ENCODE results near the gene FAN1. TPM values are rescaled to one million over a fixed set of nuclear protein-coding genes. Genes with fewer than 3 reads are reported as not detected.

Gene FAN1
- total RNA-seq, 1 experiment from 2014 or later = 10.2 TPM

GRCh38 chr15:30870681-30871080, 33.0 kb upstream of the FAN1 start:
- TF ChIP-seq, protein P1, sequence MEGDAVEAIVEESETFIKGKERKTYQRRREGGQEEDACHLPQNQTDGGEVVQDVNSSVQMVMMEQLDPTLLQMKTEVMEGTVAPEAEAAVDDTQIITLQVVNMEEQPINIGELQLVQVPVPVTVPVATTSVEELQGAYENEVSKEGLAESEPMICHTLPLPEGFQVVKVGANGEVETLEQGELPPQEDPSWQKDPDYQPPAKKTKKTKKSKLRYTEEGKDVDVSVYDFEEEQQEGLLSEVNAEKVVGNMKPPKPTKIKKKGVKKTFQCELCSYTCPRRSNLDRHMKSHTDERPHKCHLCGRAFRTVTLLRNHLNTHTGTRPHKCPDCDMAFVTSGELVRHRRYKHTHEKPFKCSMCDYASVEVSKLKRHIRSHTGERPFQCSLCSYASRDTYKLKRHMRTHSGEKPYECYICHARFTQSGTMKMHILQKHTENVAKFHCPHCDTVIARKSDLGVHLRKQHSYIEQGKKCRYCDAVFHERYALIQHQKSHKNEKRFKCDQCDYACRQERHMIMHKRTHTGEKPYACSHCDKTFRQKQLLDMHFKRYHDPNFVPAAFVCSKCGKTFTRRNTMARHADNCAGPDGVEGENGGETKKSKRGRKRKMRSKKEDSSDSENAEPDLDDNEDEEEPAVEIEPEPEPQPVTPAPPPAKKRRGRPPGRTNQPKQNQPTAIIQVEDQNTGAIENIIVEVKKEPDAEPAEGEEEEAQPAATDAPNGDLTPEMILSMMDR (conservative IDR thresholded peaks at IDR 0.05) = no peak
- TF ChIP-seq EZH2 (IDR thresholded peaks at IDR 0.05; ENCODE audit: low read depth) = no peak
- Histone ChIP-seq H3K4me1 (replicated peaks; ENCODE audit: insufficient read depth) (no peaks in the 10 kb centered on the region), H3K4me2 (no peak overlapping the region), H3K9me3 (ENCODE audit: insufficient read depth, low read depth) (no peaks in the 10 kb centered on the region), H2AFZ (no peak overlapping the region), H3K36me3 (ENCODE audit: low read depth) (no peaks in the 10 kb centered on the region), H3K4me3 (no peak overlapping the region), H3K27ac (no peak overlapping the region), H3K27me3 (ENCODE audit: insufficient read depth, low read depth) (peaks cover 18% of the 10 kb centered on the region), H3F3A (ENCODE audit: insufficient read depth, low read depth) (no peaks in the 10 kb centered on the region), H4K20me1 (ENCODE audit: insufficient read depth) (no peaks in the 10 kb centered on the region), H3K9me2 (ENCODE audit: insufficient read depth) (no peaks in the 10 kb centered on the region), H3K79me2 (ENCODE audit: low read depth) (no peaks in the 10 kb centered on the region)
- DNase-seq = no peak
- intact Hi-C loops (cut with micrococcal nuclease; ENCODE audit: unreplicated experiment) = no loop called here
- ChIA-PET POLR2A (ENCODE audit: unreplicated experiment) (no interaction called here), CTCF (no interaction called here)
- BruUV-seq (replicated peaks) = no TSS peak

GRCh38 chr15:30872341-30872748, 31.4 kb upstream of the FAN1 start:
- ChIA-PET POLR2A (ENCODE audit: unreplicated experiment) (no interaction called here), CTCF (no interaction called here)
- intact Hi-C loops (cut with micrococcal nuclease; ENCODE audit: unreplicated experiment) = no loop called here
- H2AFZ ChIP-seq = no peak overlapping the region
- H3K4me2 ChIP-seq = no peak overlapping the region
- no peaks in the 10 kb centered on the region for H3K36me3 ChIP-seq (ENCODE audit: low read depth)
- H3K4me3 ChIP-seq = no peak overlapping the region
- no TSS peak for BruUV-seq (replicated peaks)
- no peaks in the 10 kb centered on the region for H3F3A ChIP-seq (ENCODE audit: insufficient read depth, low read depth)
- peaks cover 18% of the 10 kb centered on the region for H3K27me3 ChIP-seq (ENCODE audit: insufficient read depth, low read depth)
- no peaks in the 10 kb centered on the region for H4K20me1 ChIP-seq (ENCODE audit: insufficient read depth)
- no peak for TF ChIP-seq EZH2 (IDR thresholded peaks at IDR 0.05; ENCODE audit: low read depth)
- TF ChIP-seq, protein P1 (conservative IDR thresholded peaks at IDR 0.05) = no peak
- H3K9me3 ChIP-seq (ENCODE audit: insufficient read depth, low read depth) = no peaks in the 10 kb centered on the region
- H3K9me2 ChIP-seq (ENCODE audit: insufficient read depth) = no peaks in the 10 kb centered on the region
- H3K27ac ChIP-seq = no peak overlapping the region
- DNase-seq = no peak
- no peaks in the 10 kb centered on the region for H3K79me2 ChIP-seq (ENCODE audit: low read depth)
- H3K4me1 ChIP-seq (replicated peaks; ENCODE audit: insufficient read depth) = no peaks in the 10 kb centered on the region

DNA sequence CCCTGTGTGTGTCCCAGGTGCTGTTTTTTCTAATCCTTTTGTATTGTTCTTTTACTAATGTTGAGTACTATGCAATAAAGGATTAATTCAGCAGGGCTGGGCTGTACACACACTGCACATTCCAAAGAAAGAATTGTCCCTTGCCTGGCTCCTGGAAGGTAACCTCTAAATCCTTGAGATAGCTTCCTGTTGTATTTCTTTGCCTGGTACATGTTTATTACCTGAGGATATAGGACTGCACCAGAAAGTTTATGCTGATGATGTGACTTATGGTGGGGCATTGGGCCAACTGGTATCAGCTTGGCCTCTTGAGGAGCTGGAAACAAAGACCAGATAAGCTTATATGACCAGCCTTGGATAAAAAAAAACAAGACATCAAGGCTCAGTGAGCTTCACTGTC, 26.6 kb upstream of the FAN1 start:
- Histone ChIP-seq H3K36me3 (ENCODE audit: low read depth) (no peaks in the 10 kb centered on the region), H3K27me3 (ENCODE audit: insufficient read depth, low read depth) (no peaks in the 10 kb centered on the region), H2AFZ (no peak overlapping the region), H3K4me3 (no peak overlapping the region), H3K4me2 (no peak overlapping the region), H4K20me1 (ENCODE audit: insufficient read depth) (no peaks in the 10 kb centered on the region), H3K79me2 (ENCODE audit: low read depth) (no peaks in the 10 kb centered on the region), H3K27ac (no peak overlapping the region), H3K9me3 (ENCODE audit: insufficient read depth, low read depth) (no peaks in the 10 kb centered on the region), H3K4me1 (replicated peaks; ENCODE audit: insufficient read depth) (no peaks in the 10 kb centered on the region), H3F3A (ENCODE audit: insufficient read depth, low read depth) (no peaks in the 10 kb centered on the region), H3K9me2 (ENCODE audit: insufficient read depth) (no peaks in the 10 kb centered on the region)
- intact Hi-C loops (cut with micrococcal nuclease; ENCODE audit: unreplicated experiment) = no loop called here
- no peak for DNase-seq
- BruUV-seq (replicated peaks) = no TSS peak
- POLR2A ChIA-PET (ENCODE audit: unreplicated experiment) = interaction anchor here (0.5 kb wide), 1 partner anchor 100 kb away, joined by 5 read pairs; no protein-coding TSS in a partner anchor
- TF ChIP-seq EZH2 (IDR thresholded peaks at IDR 0.05; ENCODE audit: low read depth) = no peak
- TF ChIP-seq, protein P1 (conservative IDR thresholded peaks at IDR 0.05) = no peak
- CTCF ChIA-PET = no interaction called here

Data from PC-9 (cell line).